ENCODE data around the gene MAN1C1. TPM values are rescaled to one million over a fixed set of nuclear protein-coding genes. Genes with fewer than 3 reads are reported as not detected.
A peak's percentile ranks its signal among the peaks of the same experiment; 100 is the strongest.

MAN1C1 gene
- total RNA-seq, 1 donor from 2014 or later: 6.8 TPM

- Histone ChIP-seq H3K79me2 (ENCODE audit: low read depth) (no peaks in the 10 kb centered on the region), H3F3A (ENCODE audit: low read depth) (no peaks in the 10 kb centered on the region), H3K4me3 (no peak overlapping the region), H3K9ac (no peak overlapping the region), H3K27me3 (no peaks in the 10 kb centered on the region), H4K20me1 (ENCODE audit: low read depth) (no peaks in the 10 kb centered on the region), H3K36me3 (no peaks in the 10 kb centered on the region), H2AFZ (replicated peaks) (no peak overlapping the region), H3K4me2 (no peak overlapping the region), H3K4me1 (peaks cover 19% of the 10 kb centered on the region), H3K9me3 (ENCODE audit: low read depth) (no peaks in the 10 kb centered on the region), H3K27ac (no peak overlapping the region)
- no peak overlapping the region for H3K4me3 Mint-ChIP-seq
- H3K36me3 Mint-ChIP-seq: no peaks in the 10 kb centered on the region
- peaks cover 9% of the 10 kb centered on the region for H3K27me3 Mint-ChIP-seq (ENCODE audit: insufficient read depth, low read depth)
- no peak for DNase-seq (ENCODE audit: low spot score)
- H3K4me1 Mint-ChIP-seq: peaks cover 50% of the 10 kb centered on the region
- no peak overlapping the region for H3K27ac Mint-ChIP-seq
- H3K9me3 Mint-ChIP-seq: no peaks in the 10 kb centered on the region
- TF ChIP-seq CTCF (IDR thresholded peaks at IDR 0.05) (no peak), EZH2 (IDR thresholded peaks at IDR 0.05) (no peak), EZH2phosphoT487 (IDR thresholded peaks at IDR 0.05) (no peak)
These were observed 139.0 kb downstream of the MAN1C1 start for GRCh38 chr1:25755475-25756125.

GRCh38 chr1:25756215-25756614, 139.6 kb downstream of the MAN1C1 start:
- no peak overlapping the region for H3K27ac ChIP-seq
- Mint-ChIP-seq H3K9me3 (no peaks in the 10 kb centered on the region), H3K4me1 (peaks cover 50% of the 10 kb centered on the region), H3K27ac (no peak overlapping the region), H3K4me3 (no peak overlapping the region), H3K36me3 (no peaks in the 10 kb centered on the region), H3K27me3 (ENCODE audit: insufficient read depth, low read depth) (peaks cover 8% of the 10 kb centered on the region)
- H3F3A ChIP-seq (ENCODE audit: low read depth): no peaks in the 10 kb centered on the region
- no peaks in the 10 kb centered on the region for H3K36me3 ChIP-seq
- no peaks in the 10 kb centered on the region for H3K9me3 ChIP-seq (ENCODE audit: low read depth)
- H3K79me2 ChIP-seq (ENCODE audit: low read depth): no peaks in the 10 kb centered on the region
- no peak overlapping the region for H3K4me3 ChIP-seq
- no peak overlapping the region for H3K9ac ChIP-seq
- no peak overlapping the region for H2AFZ ChIP-seq (replicated peaks)
- no peaks in the 10 kb centered on the region for H3K27me3 ChIP-seq
- H3K4me2 ChIP-seq: no peak overlapping the region
- H3K4me1 ChIP-seq: peaks cover 19% of the 10 kb centered on the region
- DNase-seq (ENCODE audit: low spot score): no peak
- TF ChIP-seq CTCF (IDR thresholded peaks at IDR 0.05) (no peak), EZH2 (IDR thresholded peaks at IDR 0.05) (no peak), EZH2phosphoT487 (IDR thresholded peaks at IDR 0.05) (no peak)
- H4K20me1 ChIP-seq (ENCODE audit: low read depth): no peaks in the 10 kb centered on the region

- Histone ChIP-seq H3K4me2 (peak overlapping the region; percentile 54), H3K4me1 (peaks cover 19% of the 10 kb centered on the region), H3K27ac (no peak overlapping the region), H3K4me3 (no peak overlapping the region), H3F3A (ENCODE audit: low read depth) (no peaks in the 10 kb centered on the region), H3K27me3 (no peaks in the 10 kb centered on the region), H3K9me3 (ENCODE audit: low read depth) (no peaks in the 10 kb centered on the region), H3K36me3 (no peaks in the 10 kb centered on the region), H4K20me1 (ENCODE audit: low read depth) (no peaks in the 10 kb centered on the region), H3K9ac (no peak overlapping the region), H3K79me2 (ENCODE audit: low read depth) (no peaks in the 10 kb centered on the region), H2AFZ (replicated peaks) (no peak overlapping the region)
- H3K4me3 Mint-ChIP-seq: no peak overlapping the region
- H3K9me3 Mint-ChIP-seq: no peaks in the 10 kb centered on the region
- H3K27me3 Mint-ChIP-seq (ENCODE audit: insufficient read depth, low read depth): peaks cover 11% of the 10 kb centered on the region
- no peak overlapping the region for H3K27ac Mint-ChIP-seq
- peaks cover 46% of the 10 kb centered on the region for H3K4me1 Mint-ChIP-seq
- no peaks in the 10 kb centered on the region for H3K36me3 Mint-ChIP-seq
- TF ChIP-seq EZH2phosphoT487 (IDR thresholded peaks at IDR 0.05): no peak
- TF ChIP-seq EZH2 (IDR thresholded peaks at IDR 0.05): no peak
- TF ChIP-seq CTCF (IDR thresholded peaks at IDR 0.05): no peak
- no peak for DNase-seq (ENCODE audit: low spot score)
These were observed 140.7 kb downstream of the MAN1C1 start for GRCh38 chr1:25757151-25757845.

Measured in neural progenitor cell (in vitro differentiated cells).